ENCODE data around the gene GOT2.
"Not testable (repeated sequence)": the region's sequence is repeated elsewhere in the genome, so short reads cannot be mapped to it uniquely, and the experiment has no call there.

GOT2 gene

GRCh38 chr16:58661199-58661830 lies 72.8 kb downstream of the GOT2 start:
- Mint-ChIP-seq H3K9me3 (no peaks in the 10 kb centered on the region), H3K4me3 (no peak overlapping the region), H3K27me3 (no peaks in the 10 kb centered on the region), H3K27ac (ENCODE audit: low read depth) (no peak overlapping the region), H3K4me1 (no peaks in the 10 kb centered on the region), H3K36me3 (ENCODE audit: insufficient read depth) (no peaks in the 10 kb centered on the region)
- no peak for DNase-seq (ENCODE audit: low spot score in 2 of 2)
- no peak for ATAC-seq (replicated peaks; ENCODE audit: extremely low read depth, poor library complexity, severe bottlenecking)

- H3K9me3 Mint-ChIP-seq; H3K4me1 Mint-ChIP-seq; H3K27me3 Mint-ChIP-seq; H3K4me3 Mint-ChIP-seq; DNase-seq (ENCODE audit: low spot score in 2 of 2); H3K27ac Mint-ChIP-seq (ENCODE audit: low read depth); ATAC-seq (replicated peaks; ENCODE audit: extremely low read depth, poor library complexity, severe bottlenecking); H3K36me3 Mint-ChIP-seq (ENCODE audit: insufficient read depth): not testable (repeated sequence)
These were observed 74.2 kb downstream of the GOT2 start for GRCh38 chr16:58659911-58660310.

- H3K27ac Mint-ChIP-seq (ENCODE audit: low read depth), result no peak overlapping the region
- no peaks in the 10 kb centered on the region for H3K36me3 Mint-ChIP-seq (ENCODE audit: insufficient read depth)
- ATAC-seq (replicated peaks; ENCODE audit: extremely low read depth, poor library complexity, severe bottlenecking) (no peak), DNase-seq (ENCODE audit: low spot score in 2 of 2) (no peak)
- peaks cover 9% of the 10 kb centered on the region for H3K27me3 Mint-ChIP-seq
- H3K4me1 Mint-ChIP-seq, result no peaks in the 10 kb centered on the region
- no peaks in the 10 kb centered on the region for H3K9me3 Mint-ChIP-seq
- H3K4me3 Mint-ChIP-seq, result no peak overlapping the region
These were observed 75.3 kb downstream of the GOT2 start for GRCh38 chr16:58658796-58659211.

Measured in central memory CD8-positive, alpha-beta T cell (primary cell).